HepG2 (cell line): ENCODE measurements around the gene ART4. TPM values are rescaled to one million over a fixed set of nuclear protein-coding genes. Genes with fewer than 3 reads are reported as not detected.

Experiments used
- ADNP ChIP-seq: sonication (generic); formaldehyde crosslinking; IDR thresholded peaks from 2 replicates; pipeline ENCODE4 v1.4.0; 2020; ENCODE audit warnings: missing genetic modification reagents
- FOXA3 ChIP-seq: IDR thresholded peaks from 2 replicates; pipeline ENCODE4 v1.6.1; 2016; ENCODE audit warnings: missing genetic modification reagents, missing compliant biosample characterization
- HMGXB3 ChIP-seq: sonication (generic); formaldehyde crosslinking; IDR thresholded peaks from 2 replicates; pipeline ENCODE4 v1.4.0; 2020; ENCODE audit warnings: missing genetic modification reagents, borderline replicate concordance
- NBN ChIP-seq: fragments of 450-650 bp; conservative IDR thresholded peaks from 2 replicates; pipeline ENCODE4 v1.6.1; 2017
- PAF1 ChIP-seq: IDR thresholded peaks from 2 replicates; pipeline ENCODE4 v1.6.1; 2016; ENCODE audit warnings: missing genetic modification reagents, missing compliant biosample characterization
- PRDM15 ChIP-seq: sonication (generic); formaldehyde crosslinking; IDR thresholded peaks from 2 replicates; pipeline ENCODE4 v1.4.0; 2020; ENCODE audit warnings: missing genetic modification reagents
- ZNF784 ChIP-seq: sonication (generic); formaldehyde crosslinking; IDR thresholded peaks from 2 replicates; pipeline ENCODE4 v1.5.1; 2020; ENCODE audit warnings: missing genetic modification reagents, mild to moderate bottlenecking, borderline replicate concordance
- polyA plus RNA-seq, 8 experiments: library from polyadenylated mRNA; depleted of rRNA in 3 of 8; stranded (reverse) in 7 of 8; unstranded in 1 of 8; fragments of >200 nt; fragmentation: Illumina TruSeq in 4 of 8; extraction: Trizol in 4 of 8; gene quantifications; 2 replicates each; pipeline versions ENCODE4 v1.2.1 to v1.2.3, GENCODE V29; 2011 to 2016; ENCODE audit warnings: low read depth in 4 of 8, missing spikeins in 1 of 8, mixed read lengths in 1 of 8; ENCODE audit not compliant: insufficient read depth in 1 of 8
- total RNA-seq, 5 experiments: library from RNA; depleted of rRNA; stranded (reverse); fragments of >200 nt; fragmentation: Illumina TruSeq; extraction: Trizol; gene quantifications; 2 replicates each; pipeline ENCODE4 v1.2.3, GENCODE V29; 2016; ENCODE audit warnings: low read depth in 1 of 5

Gene ART4
- total and polyA plus RNA-seq, 2 of the 13 experiments (the other 11 are each of a cell fraction or from before 2014, with no cell fraction given) = 17.6 to 20.3 TPM

- TF ChIP-seq PRDM15 (CRISPR knock-in tag) (no peak), NBN (no peak), ADNP (CRISPR knock-in tag) (no peak), FOXA3 (no peak), PAF1 (CRISPR knock-in tag) (no peak), HMGXB3 (no peak), ZNF784 (CRISPR knock-in tag) (no peak)
- TF ChIP-seq, all 625 proteins: peak for 0
Observed at GRCh38 chr12:14849661-14850060, 6.3 kb upstream of the ART4 start (continued).
